ENCODE data around the gene TUBG2. TPM values are rescaled to one million over a fixed set of nuclear protein-coding genes. Genes with fewer than 3 reads are reported as not detected.

TUBG2 gene
- polyA plus RNA-seq, 1 of the 3 experiments (the other 2 are of a cell fraction) = 33.9 TPM

GRCh38 chr17:42674755-42675347 is 15.8 kb downstream of the TUBG2 start:
- Histone ChIP-seq H2AFZ (ENCODE audit: low read depth) (no peak overlapping the region), H3F3A (replicated peaks; ENCODE audit: insufficient read depth) (peaks cover 15% of the 10 kb centered on the region), H3K9ac (no peak overlapping the region), H3K9me3 (no peaks in the 10 kb centered on the region), H3K27me3 (ENCODE audit: insufficient read depth) (no peaks in the 10 kb centered on the region), H3K4me1 (ENCODE audit: control insufficient read depth in 1 of 2, insufficient read depth in 2 of 2, low read depth in 1 of 2, low read length in 1 of 2) (peaks cover 15 to 38% of the 10 kb centered on the region in 2 experiments), H3K4me2 (peak overlapping the region; percentile 99), H3K36me3 (replicated peaks in 1 of 2; ENCODE audit: control insufficient read depth in 1 of 2, insufficient read depth in 2 of 2, low read length in 1 of 2) (peaks cover 17 to 34% of the 10 kb centered on the region in 2 experiments), H3K79me2 (ENCODE audit: insufficient read depth) (peaks cover 41% of the 10 kb centered on the region), H4K20me1 (ENCODE audit: insufficient read depth) (peaks cover 20% of the 10 kb centered on the region), H3K4me3 (ENCODE audit: low read depth in 2 of 2, low read length in 1 of 2) (peak overlapping the region; percentile 91 to 98), H3K9me2 (no peaks in the 10 kb centered on the region), H3K27ac (ENCODE audit: low read depth in 2 of 2, low read length in 1 of 2) (peak overlapping the region in 1 of 2 experiments; percentile 89; a peak in 1 of 4 replicates)
- POLR2A ChIA-PET = no interaction called here
- CTCF ChIA-PET = interaction anchor here (1.0 to 8.9 kb wide), 7 partner anchors 12 to 107 kb away, joined by 3 to 221 read pairs (median 5); partner anchors contain the start of genes PSMC3IP and TUBG2
- no peak for DNase-seq
- WGBS (ENCODE audit: low lambda C conversion rate) = 71% methylated on average over 7 of the region's 9 CpGs
- TF ChIP-seq CTCF (IDR thresholded peaks at IDR 0.05) = no peak
- TF ChIP-seq NRF1 (IDR thresholded peaks at IDR 0.05; ENCODE audit: low read depth, low read length) = no peak

- Histone ChIP-seq H3F3A (replicated peaks; ENCODE audit: insufficient read depth) (peaks cover 20% of the 10 kb centered on the region), H4K20me1 (ENCODE audit: insufficient read depth) (peaks cover 20% of the 10 kb centered on the region), H3K9ac (peak overlapping the region; percentile 83), H3K4me1 (ENCODE audit: control insufficient read depth in 1 of 2, insufficient read depth in 2 of 2, low read depth in 1 of 2, low read length in 1 of 2) (peaks cover 15 to 44% of the 10 kb centered on the region in 2 experiments), H3K79me2 (ENCODE audit: insufficient read depth) (peaks cover 41% of the 10 kb centered on the region), H3K4me2 (peak overlapping the region; percentile 99), H3K27ac (ENCODE audit: low read depth in 2 of 2, low read length in 1 of 2) (peak overlapping the region in 1 of 2 experiments; percentile 89; a peak in 3 of 4 replicates), H3K9me3 (no peaks in the 10 kb centered on the region), H3K4me3 (ENCODE audit: low read depth in 2 of 2, low read length in 1 of 2) (peak overlapping the region; percentile 91 to 98), H2AFZ (ENCODE audit: low read depth) (no peak overlapping the region), H3K27me3 (ENCODE audit: insufficient read depth) (no peaks in the 10 kb centered on the region), H3K9me2 (no peaks in the 10 kb centered on the region), H3K36me3 (replicated peaks in 1 of 2; ENCODE audit: control insufficient read depth in 1 of 2, insufficient read depth in 2 of 2, low read length in 1 of 2) (peaks cover 17 to 30% of the 10 kb centered on the region in 2 experiments)
- peak; percentile 73 for DNase-seq
- 7% methylated on average over 16 of the region's 27 CpGs for WGBS (ENCODE audit: low lambda C conversion rate)
- TF ChIP-seq RAD21 (IDR thresholded peaks at IDR 0.05; ENCODE audit: low read length) (0 out of 2 replicates have a peak, but pooled peaks have one; percentile 17), MXI1 (IDR thresholded peaks at IDR 0.05; ENCODE audit: low read depth, low read length) (peak; percentile 45; the same call in 1 of the 2 replicates), USF1 (IDR thresholded peaks at IDR 0.05; ENCODE audit: borderline replicate concordance, low read depth) (no peak), RCOR1 (IDR thresholded peaks at IDR 0.05; ENCODE audit: low read length) (no peak), CHD2 (IDR thresholded peaks at IDR 0.05; ENCODE audit: low read length, partially characterized antibody) (peak; percentile 40)
- ChIA-PET CTCF (interaction anchor here (0.6 to 8.9 kb wide), 8 partner anchors 12 to 1656 kb away, joined by 3 to 221 read pairs (median 9); partner anchors contain the start of genes PSMC3IP, RETREG3, TUBG1 and TUBG2), POLR2A (interaction anchor here (1.6 to 6.0 kb wide), 6 partner anchors 8 to 98 kb away, joined by 4 to 63 read pairs (median 15); partner anchors contain the start of genes PSMC3IP, RETREG3, TUBG1 and TUBG2)
These were observed 16.4 kb downstream of the TUBG2 start for GRCh38 chr17:42675348-42675964.

All from SK-N-SH (cell line).